NCI-H510A treated with DMSO at 0.1 percent for 48 hours (cell line): ENCODE measurements around the gene RETREG3.
A peak's percentile ranks its signal among the peaks of the same experiment; 100 is the strongest.
"Not testable (repeated sequence)": the region's sequence is repeated elsewhere in the genome, so short reads cannot be mapped to it uniquely, and the experiment has no call there.

Experiments used
- DNase-seq: peaks from one replicate; lab custom pipeline; 2025; lab: John Stamatoyannopoulos, UW

Gene RETREG3

DNA sequence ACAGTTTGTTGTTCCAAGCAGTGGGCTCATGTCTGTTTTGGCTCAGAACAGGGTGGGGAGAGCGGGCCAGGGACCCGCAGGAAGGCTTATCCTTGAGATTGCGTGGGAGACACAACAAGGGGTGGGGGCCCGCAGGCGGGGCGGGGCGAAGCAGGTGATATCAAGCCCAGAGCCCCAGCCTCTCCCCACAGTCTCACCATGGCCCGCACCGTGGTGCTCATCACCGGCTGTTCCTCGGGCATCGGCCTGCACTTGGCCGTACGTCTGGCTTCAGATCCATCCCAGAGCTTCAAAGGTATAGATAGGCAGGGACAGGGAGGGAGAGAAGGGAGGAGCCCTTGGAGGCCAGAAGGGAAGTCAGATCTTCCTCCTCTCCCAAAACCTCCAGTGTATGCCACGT is 56.4 kb downstream of the RETREG3 start, which contains the start of gene HSD17B1:
Gene HSD17B1 (plus strand): TSS at position 188 of the 400 bp plus-strand sequence. CDS start 11 bp downstream, at position 199.
- not testable (repeated sequence) for DNase-seq

DNA sequence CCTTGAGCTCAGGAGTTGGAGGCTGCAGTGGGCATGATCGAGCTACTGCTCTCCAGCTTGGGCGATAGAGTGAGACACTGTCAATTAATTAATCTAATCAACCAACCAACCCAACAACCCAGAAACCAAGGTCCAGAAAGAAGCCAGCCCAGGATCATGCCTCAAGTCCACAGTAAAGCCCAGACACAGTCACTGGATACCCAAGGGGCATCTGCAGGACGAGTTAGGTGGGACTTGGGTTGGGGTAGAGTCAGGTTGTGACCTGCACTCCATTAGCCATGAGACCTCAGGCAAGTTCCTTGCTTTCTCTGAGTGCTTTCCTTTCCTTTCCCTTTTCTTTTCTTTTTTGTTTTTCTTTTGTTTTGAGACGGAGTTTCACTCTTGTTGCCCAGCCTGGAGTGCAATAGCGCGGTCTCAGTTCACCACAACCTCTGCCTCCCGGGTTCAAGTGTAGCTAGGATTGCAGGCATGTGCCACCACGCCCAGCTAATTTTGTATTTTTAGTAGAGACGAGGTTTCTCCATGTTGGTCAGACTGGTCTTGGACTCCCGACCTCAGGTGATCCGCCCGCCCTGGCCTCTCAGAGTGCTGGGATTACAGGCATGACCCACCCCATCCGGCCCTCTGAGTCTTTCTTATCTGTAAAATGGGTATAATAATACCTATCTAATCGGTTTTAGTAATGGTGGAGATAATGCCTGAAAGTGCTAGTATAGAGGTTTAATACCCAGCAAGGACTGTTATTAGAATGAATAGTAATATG is 60.0 kb downstream of the RETREG3 start:
- no peak for DNase-seq

DNA sequence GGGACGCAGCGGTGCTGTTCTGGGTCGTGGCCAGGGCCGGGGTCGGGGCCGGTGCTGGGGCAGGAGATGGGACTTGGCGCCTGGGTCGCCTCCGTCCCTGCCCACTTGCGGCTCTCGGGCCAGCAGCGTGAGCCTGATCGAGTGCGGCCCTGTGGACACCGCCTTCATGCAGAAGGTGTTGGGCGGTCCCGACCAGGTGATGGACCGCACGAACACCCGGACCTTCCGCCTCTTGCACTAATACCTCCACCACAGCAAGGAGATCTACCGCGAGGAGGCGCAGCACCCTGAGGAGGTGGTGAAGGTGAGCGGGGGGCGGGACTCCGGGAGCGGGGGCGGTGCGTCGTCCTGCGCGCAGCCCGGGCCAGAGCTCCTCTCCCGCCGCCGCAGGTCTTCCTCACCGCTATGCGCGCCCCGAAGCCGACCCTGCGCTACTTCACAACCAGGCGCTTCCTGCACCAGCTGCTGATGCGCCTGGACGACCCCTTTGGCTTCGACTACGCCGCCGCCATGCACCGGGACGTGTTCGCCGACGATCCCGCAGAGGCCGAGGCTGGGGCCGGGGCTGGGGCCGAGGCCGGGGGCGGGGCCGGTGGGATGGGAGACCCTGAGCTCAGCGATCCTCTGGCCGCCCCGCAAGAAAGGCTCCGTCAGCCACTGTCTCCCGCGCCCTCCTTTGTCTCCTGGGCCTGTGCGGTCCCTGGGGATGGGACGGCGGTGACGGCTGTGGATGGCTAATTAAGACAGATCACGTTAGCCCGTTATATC is 60.9 kb downstream of the RETREG3 start:
- DNase-seq, result peak; percentile 89

DNA sequence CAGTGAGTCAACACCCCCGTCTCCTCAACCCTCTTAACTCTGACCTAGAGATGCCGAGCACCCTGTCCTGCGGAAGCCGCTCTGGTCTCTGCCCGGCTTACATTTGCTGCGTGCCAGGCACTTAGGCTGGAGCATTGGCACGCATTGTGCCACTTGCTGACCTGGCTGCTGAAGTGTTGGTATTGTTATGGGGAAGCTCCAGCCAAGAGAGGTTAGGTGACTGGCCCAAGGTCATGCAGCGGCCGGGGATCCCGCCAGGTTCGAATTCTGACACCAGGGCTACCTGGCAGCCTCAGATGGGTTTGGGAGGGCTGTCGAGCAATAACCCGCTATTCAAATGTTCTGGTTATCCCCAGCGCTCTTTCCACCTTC is 61.5 kb downstream of the RETREG3 start:
- DNase-seq, result no peak

GRCh38 chr17:42547001-42547461 is 62.1 kb downstream of the RETREG3 start:
- DNase-seq, result no peak

DNA sequence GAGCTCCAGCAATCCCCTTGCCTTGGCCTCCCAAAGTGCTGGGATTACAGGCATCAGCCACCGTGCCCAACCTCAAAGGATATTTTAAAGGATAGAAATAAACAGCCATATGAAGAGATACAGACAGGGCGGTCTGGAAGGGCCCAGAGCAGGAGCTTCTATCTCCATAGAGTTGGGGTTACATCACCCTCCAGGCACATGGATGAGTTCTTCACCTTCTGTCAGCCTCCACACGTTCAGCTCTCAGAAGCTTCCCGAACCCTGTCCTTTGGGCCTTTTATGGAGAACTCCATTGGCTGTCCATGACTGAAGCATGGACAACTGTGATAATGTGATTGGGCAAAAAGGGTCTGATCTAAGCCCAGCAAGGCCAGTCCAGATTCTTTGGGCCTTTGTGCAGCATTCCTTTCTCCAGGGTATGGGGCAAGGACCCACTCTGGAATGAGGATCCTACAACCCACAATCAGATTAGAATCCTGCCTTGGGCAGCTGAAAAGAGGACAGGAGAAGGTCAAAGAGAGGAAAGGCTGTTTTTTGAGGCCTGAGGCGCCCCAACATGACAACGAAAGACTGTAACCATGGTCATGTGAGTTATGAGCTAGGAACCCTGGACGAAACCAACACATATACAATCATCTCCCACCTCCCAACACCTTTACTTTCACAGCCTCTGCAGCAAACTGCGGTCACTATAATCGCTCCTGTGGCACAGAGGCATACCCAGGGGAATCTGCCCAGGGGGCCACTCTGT is 63.2 kb downstream of the RETREG3 start:
- not testable (repeated sequence) for DNase-seq

DNA sequence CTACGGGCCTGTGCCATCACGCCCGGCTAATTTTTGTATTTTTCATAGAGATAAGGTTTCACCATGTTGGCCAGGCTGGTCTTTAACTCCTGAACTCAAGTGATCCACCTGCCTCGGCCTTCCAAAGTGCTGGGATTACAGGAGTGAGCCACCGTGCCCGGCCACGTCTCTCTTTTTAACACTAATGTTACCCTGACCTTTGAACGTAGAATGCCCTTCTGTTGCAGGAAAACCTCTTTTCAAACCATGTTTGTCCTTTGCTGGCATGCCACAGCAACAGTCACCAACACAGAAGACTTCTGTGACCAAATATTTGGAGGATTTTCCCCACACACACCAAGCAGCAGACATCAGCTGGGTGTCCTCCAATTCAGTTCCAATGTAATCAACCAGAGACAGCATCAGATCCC is 64.3 kb downstream of the RETREG3 start:
- no peak for DNase-seq

DNA sequence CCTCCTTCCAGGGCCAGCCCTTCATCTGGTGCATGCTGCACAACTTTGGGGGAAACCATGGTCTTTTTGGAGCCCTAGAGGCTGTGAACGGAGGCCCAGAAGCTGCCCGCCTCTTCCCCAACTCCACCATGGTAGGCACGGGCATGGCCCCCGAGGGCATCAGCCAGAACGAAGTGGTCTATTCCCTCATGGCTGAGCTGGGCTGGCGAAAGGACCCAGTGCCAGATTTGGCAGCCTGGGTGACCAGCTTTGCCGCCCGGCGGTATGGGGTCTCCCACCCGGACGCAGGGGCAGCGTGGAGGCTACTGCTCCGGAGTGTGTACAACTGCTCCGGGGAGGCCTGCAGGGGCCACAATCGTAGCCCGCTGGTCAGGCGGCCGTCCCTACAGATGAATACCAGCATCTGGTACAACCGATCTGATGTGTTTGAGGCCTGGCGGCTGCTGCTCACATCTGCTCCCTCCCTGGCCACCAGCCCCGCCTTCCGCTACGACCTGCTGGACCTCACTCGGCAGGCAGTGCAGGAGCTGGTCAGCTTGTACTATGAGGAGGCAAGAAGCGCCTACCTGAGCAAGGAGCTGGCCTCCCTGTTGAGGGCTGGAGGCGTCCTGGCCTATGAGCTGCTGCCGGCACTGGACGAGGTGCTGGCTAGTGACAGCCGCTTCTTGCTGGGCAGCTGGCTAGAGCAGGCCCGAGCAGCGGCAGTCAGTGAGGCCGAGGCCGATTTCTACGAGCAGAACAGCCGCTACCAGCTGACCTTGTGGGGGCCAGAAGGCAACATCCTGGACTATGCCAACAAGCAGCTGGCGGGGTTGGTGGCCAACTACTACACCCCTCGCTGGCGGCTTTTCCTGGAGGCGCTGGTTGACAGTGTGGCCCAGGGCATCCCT is 65.7 kb downstream of the RETREG3 start:
- no peak for DNase-seq

GRCh38 chr17:42541041-42541833 is 67.9 kb downstream of the RETREG3 start:
- no peak for DNase-seq

- DNase-seq, result not testable (repeated sequence)
These were observed 68.6 kb downstream of the RETREG3 start for GRCh38 chr17:42540558-42540957.

- DNase-seq, result no peak
These were observed 70.7 kb downstream of the RETREG3 start for GRCh38 chr17:42538482-42538881.

GRCh38 chr17:42537826-42538451 is 71.2 kb downstream of the RETREG3 start:
- DNase-seq, result no peak

GRCh38 chr17:42537156-42537805 is 71.9 kb downstream of the RETREG3 start:
- DNase-seq, result no peak

- DNase-seq, result peak; percentile 75
These were observed 72.6 kb downstream of the RETREG3 start for GRCh38 chr17:42536372-42537155.

DNA sequence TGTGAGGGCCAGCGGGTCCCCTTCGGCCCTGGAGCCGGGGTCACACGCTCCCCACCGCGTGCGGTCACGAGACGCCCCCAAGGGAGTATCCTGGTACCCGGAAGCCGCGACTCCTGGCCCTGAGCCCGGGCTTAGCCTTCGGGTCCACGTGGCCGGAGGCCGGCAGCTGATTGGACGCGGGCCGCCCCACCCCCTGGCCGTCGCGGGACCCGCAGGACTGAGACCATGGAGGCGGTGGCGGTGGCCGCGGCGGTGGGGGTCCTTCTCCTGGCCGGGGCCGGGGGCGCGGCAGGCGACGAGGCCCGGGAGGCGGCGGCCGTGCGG is 73.2 kb downstream of the RETREG3 start, which contains the start of gene NAGLU:
Gene NAGLU (plus strand): TSS at position 194 of the 324 bp plus-strand sequence. CDS start 32 bp downstream, at position 226.
- DNase-seq, result peak; percentile 78

DNA sequence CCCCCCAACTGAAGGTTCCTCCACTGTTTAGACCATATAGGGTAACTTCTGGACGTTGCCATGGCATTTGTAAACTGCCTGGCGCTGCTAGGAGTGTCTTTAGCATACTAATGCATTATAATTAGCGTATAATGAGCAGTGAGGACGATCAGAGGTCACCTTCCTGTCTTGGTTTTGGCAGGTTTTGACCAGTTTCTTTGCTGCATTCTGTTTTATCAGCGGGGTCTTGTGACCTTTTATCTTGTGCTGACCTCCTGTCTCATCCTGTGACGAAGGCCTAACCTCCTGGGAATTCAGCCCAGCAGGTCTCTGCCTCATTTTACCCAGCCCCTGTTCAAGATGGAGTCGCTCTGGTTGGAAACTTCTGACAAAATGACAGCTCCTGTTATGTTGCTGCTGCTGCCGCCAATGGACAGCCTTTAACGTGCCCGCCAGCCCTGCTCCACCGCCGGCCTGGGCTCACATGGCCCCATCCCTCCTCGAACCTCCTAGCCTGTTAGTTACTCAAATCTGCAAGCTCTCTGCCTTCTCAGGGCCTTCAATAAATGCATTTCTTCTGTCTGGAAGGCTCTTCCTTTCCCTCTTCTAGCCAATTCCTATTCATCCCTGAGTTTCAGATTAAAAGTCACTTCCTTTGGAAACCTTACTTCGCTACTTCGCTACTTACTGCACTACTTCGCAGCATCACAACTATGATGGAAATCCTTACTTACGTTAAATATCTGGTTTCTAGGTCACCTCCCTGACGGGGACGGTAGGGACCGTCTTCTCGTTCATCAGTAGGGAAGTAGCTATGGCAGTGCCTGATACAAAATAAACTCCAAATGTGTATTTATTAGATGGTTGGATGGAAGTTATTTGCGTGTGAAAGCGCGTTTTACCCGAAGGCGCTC is 73.8 kb downstream of the RETREG3 start:
- peak; percentile 40 for DNase-seq

GRCh38 chr17:42531455-42532354 is 77.5 kb downstream of the RETREG3 start:
- DNase-seq, result peak; percentile 47
